Endothelial cell of umbilical vein (primary cell): Measurements from ENCODE around the gene RNF150.

Experiments
- CTCF ChIP-seq, 2 donors: IDR thresholded peaks; 1 replicate in 1 of 2; 2 replicates in 1 of 2; pipeline ENCODE4 v1.5.1; 2011; ENCODE audit warnings: low read length in 2 of 2, mild to moderate bottlenecking in 2 of 2, moderate library complexity in 2 of 2, control low read depth in 1 of 2, inconsistent platforms in 1 of 2, low read depth in 1 of 2; ENCODE audit not compliant: insufficient read depth in 1 of 2; ENCODE audit errors: extremely low read depth in 1 of 2
- EZH2 ChIP-seq: IDR thresholded peaks from 2 replicates; pipeline ENCODE4 v1.6.1; 2012; ENCODE audit warnings: borderline replicate concordance, low read depth, mild to moderate bottlenecking, moderate library complexity, low read length, inconsistent platforms; ENCODE audit not compliant: severe bottlenecking
- MAX ChIP-seq: IDR thresholded peaks from 2 replicates; pipeline ENCODE4 v1.6.1; 2011; ENCODE audit not compliant: insufficient read depth, insufficient read length
- MYC ChIP-seq: IDR thresholded peaks from one replicate; pipeline ENCODE4 v1.6.1; 2011; ENCODE audit warnings: mild to moderate bottlenecking, low read depth, low read length
- POLR2A ChIP-seq: IDR thresholded peaks from 2 replicates; pipeline ENCODE4 v1.6.1; 2012; ENCODE audit warnings: low read depth, mild to moderate bottlenecking, control low read depth, low read length
- POLR2AphosphoS5 ChIP-seq: IDR thresholded peaks from 2 replicates; pipeline ENCODE4 v1.6.1; 2012; ENCODE audit warnings: low read depth, mild to moderate bottlenecking, control low read depth, low read length, moderate library complexity; ENCODE audit not compliant: insufficient read depth

GRCh38 chr4:140932501-140933045 lies 200.7 kb downstream of the RNF150 start:
- no peak for TF ChIP-seq CTCF (IDR thresholded peaks at IDR 0.05; ENCODE audit: extremely low read depth in 1 of 2, insufficient read depth in 1 of 2, low read depth in 1 of 2, low read length in 2 of 2)
- TF ChIP-seq POLR2A = no peak
- no peak for TF ChIP-seq POLR2AphosphoS5
- TF ChIP-seq MAX = no peak
- TF ChIP-seq EZH2 = no peak
- no peak for TF ChIP-seq MYC
